Measurements from ENCODE around the gene DSG3. TPM values are rescaled to one million over a fixed set of nuclear protein-coding genes. Genes with fewer than 3 reads are reported as not detected.

Gene DSG3
- total and polyA plus RNA-seq, 10 of the 15 experiments (the other 5 are each of a cell fraction or from before 2014, with no cell fraction given), result 0.01 to 0.36 (median 0.30) TPM

GRCh38 chr18:31446854-31447253, 687 bp upstream of the DSG3 start:
- FAIRE-seq (no peak), ATAC-seq (no peak), DNase-seq (ENCODE audit: low read depth, low spot score) (no peak)
- H3K79me2 ChIP-seq (ENCODE audit: control insufficient read depth, insufficient read depth, low read length), result no peaks in the 10 kb centered on the region
- no peak overlapping the region for H3K4me2 ChIP-seq (ENCODE audit: control insufficient read depth, insufficient read depth)
- H4K20me1 ChIP-seq (ENCODE audit: control insufficient read depth, insufficient read depth), result no peaks in the 10 kb centered on the region
- WGBS (ENCODE audit: insufficient coverage, insufficient replicate concordance, low lambda C conversion rate, missing lambda C conversion rate), result 32% methylated on average over 3 of the region's 3 CpGs
- in situ Hi-C loops (cut with MboI) (no loop called here), intact Hi-C loops (cut with micrococcal nuclease; ENCODE audit: unreplicated experiment) (no loop called here)
- no peak overlapping the region for H2AFZ ChIP-seq (ENCODE audit: control insufficient read depth, low read depth, low read length)
- SMC1A ChIA-PET (ENCODE audit: uncharacterized antibody, unreplicated experiment), result no interaction called here
- no TSS peak for BruUV-seq (replicated peaks)
- H3K36me3 ChIP-seq (ENCODE audit: control insufficient read depth in 2 of 2, insufficient read depth in 2 of 2, low read length in 1 of 2), result no peaks in the 10 kb centered on the region
- H3K9ac ChIP-seq (ENCODE audit: control insufficient read depth, insufficient read depth, low read length), result no peak overlapping the region
- H3K27ac ChIP-seq (ENCODE audit: control insufficient read depth, insufficient read depth), result no peak overlapping the region
- no peak for TF ChIP-seq PKNOX1 (IDR thresholded peaks at IDR 0.05)
- no peak for TF ChIP-seq SUPT20H (IDR thresholded peaks at IDR 0.05; ENCODE audit: borderline replicate concordance, control insufficient read depth, low read depth, low read length)
- no peak for TF ChIP-seq POLR2AphosphoS5 (IDR thresholded peaks at IDR 0.05; ENCODE audit: low read length)
- no peak for TF ChIP-seq ATF3 (IDR thresholded peaks at IDR 0.05; ENCODE audit: borderline replicate concordance, extremely low read depth, low read depth, low read length)
- TF ChIP-seq CUX1 (IDR thresholded peaks at IDR 0.05; ENCODE audit: insufficient replicate concordance, low read depth, low read length), result no peak
- TF ChIP-seq IKZF1 (conservative IDR thresholded peaks at IDR 0.05), result no peak
- no peak for TF ChIP-seq TCF3 (IDR thresholded peaks at IDR 0.05; ENCODE audit: borderline replicate concordance, insufficient read depth, low read depth, low read length)
- no peak for TF ChIP-seq ZNF274 (IDR thresholded peaks at IDR 0.05; ENCODE audit: insufficient read depth, insufficient read length)
- no peak for TF ChIP-seq SMC3 (IDR thresholded peaks at IDR 0.05; ENCODE audit: borderline replicate concordance, low read length)
- H3K4me1 ChIP-seq (ENCODE audit: control insufficient read depth, insufficient read depth, low read length), result no peaks in the 10 kb centered on the region
- RAD21 ChIA-PET (ENCODE audit: unreplicated experiment), result no interaction called here
- POLR2A ChIA-PET, result no interaction called here
- H3K9me3 ChIP-seq (replicated peaks; ENCODE audit: control insufficient read depth, insufficient read depth, low read length), result no peaks in the 10 kb centered on the region
- CTCF ChIA-PET, result no interaction called here
- no peak overlapping the region for H3K4me3 ChIP-seq
- no peaks in the 10 kb centered on the region; a peak in 1 of 4 replicates for H3K27me3 ChIP-seq (replicated peaks in 1 of 2; ENCODE audit: control insufficient read depth in 2 of 2, insufficient read depth in 2 of 2, low read length in 1 of 2)

Data from GM12878 (cell line).